Small intestine (tissue), 7 donors: ENCODE measurements around the gene DLG2. TPM values are rescaled to one million over a fixed set of nuclear protein-coding genes. Genes with fewer than 3 reads are reported as not detected.
"Not testable (repeated sequence)": the region's sequence is repeated elsewhere in the genome, so short reads cannot be mapped to it uniquely, and the experiment has no call there.

Experiments
- DNase-seq, 2 donors: peaks; one replicate each; pipeline versions ENCODE4 v3.0.0 to v3.0.0-alpha.2; 2013
- FAIRE-seq: peaks from 2 replicates; lab custom pipeline; 2012; peaks lifted over from hg19 to GRCh38; lab: Jason Lieb, UNC
- H3K27ac ChIP-seq, 3 donors: one replicate each; pipeline ENCODE4 v1.5.1; 2013; ENCODE audit warnings: low read length in 2 of 3, mild to moderate bottlenecking in 2 of 3, control low read depth in 1 of 3, inconsistent platforms in 1 of 3, low read depth in 1 of 3, moderate library complexity in 1 of 3
- H3K27me3 ChIP-seq, 3 donors: one replicate each; pipeline ENCODE4 v1.6.1; 2013; ENCODE audit warnings: low read length in 3 of 3, inconsistent platforms in 1 of 3; ENCODE audit not compliant: control insufficient read depth in 3 of 3, insufficient read depth in 3 of 3
- H3K36me3 ChIP-seq, 3 donors: one replicate each; pipeline ENCODE4 v1.6.1; 2013; ENCODE audit warnings: low read length in 3 of 3, inconsistent platforms in 1 of 3, low read depth in 1 of 3, mild to moderate bottlenecking in 1 of 3, moderate library complexity in 1 of 3; ENCODE audit not compliant: control insufficient read depth in 3 of 3, insufficient read depth in 2 of 3
- H3K4me1 ChIP-seq, 3 donors: one replicate each; pipeline ENCODE4 v1.6.1; 2013; ENCODE audit warnings: low read length in 2 of 3, inconsistent platforms in 1 of 3, low read depth in 1 of 3, mild to moderate bottlenecking in 1 of 3, moderate library complexity in 1 of 3; ENCODE audit not compliant: control insufficient read depth in 3 of 3, insufficient read depth in 2 of 3
- H3K4me3 ChIP-seq, 3 donors: one replicate each; pipeline ENCODE4 v1.5.1; 2013; ENCODE audit warnings: low read length in 3 of 3, control low read depth in 1 of 3, inconsistent platforms in 1 of 3, low read depth in 1 of 3, mild to moderate bottlenecking in 1 of 3, moderate library complexity in 1 of 3
- H3K9me3 ChIP-seq, 2 donors: one replicate each; pipeline ENCODE4 v1.6.1; 2013; ENCODE audit warnings: low read depth in 1 of 2, low read length in 1 of 2; ENCODE audit not compliant: control insufficient read depth in 2 of 2, insufficient read depth in 1 of 2
- whole genome bisulfite sequencing, 3 donors: extraction: QIAGEN DNeasy Blood & Tissue Kit; methylation state at CpG; one replicate each; pipeline ENCODE4 v1.1.7; 2013; 5-methylcytosine and 5-hydroxymethylcytosine counted together
- polyA plus RNA-seq, 4 donors: library from polyadenylated mRNA; stranded (reverse) in 3 of 4; unstranded in 1 of 4; fragments of 200-250 nt in 3 of 4; fragments of 120-200 nt in 1 of 4; gene quantifications; one replicate each; pipeline versions ENCODE4 v1.2.1 to v1.2.3, GENCODE V29; 2013
- donor health status: healthy with polysubstance abuse.
- donor health status: control.
- donor health status: control.
- donor health status: Bipolar disorder and iron deficiency.
- donor health status: healthy.

The DLG2 gene
- polyA plus RNA-seq, 4 donors: 0.22 to 1.6 (median 1.1) TPM

GRCh38 chr11:83427501-83427900 is 2199.6 kb downstream of the DLG2 start:
- Histone ChIP-seq H3K9me3 (peaks cover 0 to 9% of the 10 kb centered on the region in 2 donors), H3K36me3 (no peaks in the 10 kb centered on the region), H3K27me3 (no peaks in the 10 kb centered on the region), H3K27ac (no peak overlapping the region), H3K4me3 (no peak overlapping the region), H3K4me1 (no peaks in the 10 kb centered on the region)
- 66 to 74% (median 66%) methylated on average over 2 of the region's 2 CpGs for WGBS, 3 donors
- FAIRE-seq: no peak
- no peak for DNase-seq

GRCh38 chr11:83425137-83425466 is 2202.0 kb downstream of the DLG2 start:
- Histone ChIP-seq H3K4me3 (no peak overlapping the region), H3K9me3 (peaks cover 0 to 14% of the 10 kb centered on the region in 2 donors), H3K27me3 (no peaks in the 10 kb centered on the region), H3K4me1 (no peaks in the 10 kb centered on the region), H3K36me3 (no peaks in the 10 kb centered on the region), H3K27ac (no peak overlapping the region)
- FAIRE-seq (no peak), DNase-seq (no peak)

- Histone ChIP-seq H3K4me1 (no peaks in the 10 kb centered on the region), H3K27ac (no peak overlapping the region), H3K36me3 (no peaks in the 10 kb centered on the region), H3K9me3 (peaks cover 0 to 14% of the 10 kb centered on the region in 2 donors), H3K4me3 (no peak overlapping the region), H3K27me3 (no peaks in the 10 kb centered on the region)
- 45 to 60% (median 50%) methylated on average over 2 of the region's 2 CpGs for WGBS, 3 donors
- DNase-seq (no peak), FAIRE-seq (no peak)
Observed at GRCh38 chr11:83424376-83425136, 2202.6 kb downstream of the DLG2 start.

- not testable (repeated sequence) for FAIRE-seq
Observed at GRCh38 chr11:83422641-83423040, 2204.5 kb downstream of the DLG2 start.

GRCh38 chr11:83410605-83411565 is 2216.3 kb downstream of the DLG2 start:
- Histone ChIP-seq H3K4me3 (no peak overlapping the region), H3K36me3 (no peaks in the 10 kb centered on the region), H3K27me3 (no peaks in the 10 kb centered on the region), H3K4me1 (no peaks in the 10 kb centered on the region), H3K27ac (no peak overlapping the region), H3K9me3 (peaks cover 0 to 2% of the 10 kb centered on the region in 2 donors)
- DNase-seq (peak in 1 of 2 donors; percentile 10), FAIRE-seq (no peak)
- 54 to 76% (median 73%) methylated on average over 2 of the region's 2 CpGs for WGBS, 3 donors

More at GRCh38 chr11:83422641-83423040, 2204.5 kb downstream of the DLG2 start:
- H3K9me3 ChIP-seq: peaks cover 0 to 14% of the 10 kb centered on the region in 2 donors
- not testable (repeated sequence) for DNase-seq, H3K4me3 ChIP-seq, H3K36me3 ChIP-seq, H3K27ac ChIP-seq, H3K4me1 ChIP-seq, H3K27me3 ChIP-seq
- WGBS, 3 donors: 83 to 87% (median 84%) methylated on average over 5 of the region's 5 CpGs

GRCh38 chr11:83409891-83410290 is 2217.3 kb downstream of the DLG2 start:
- DNase-seq: no peak
- Histone ChIP-seq H3K27ac (no peak overlapping the region), H3K9me3 (peaks cover 0 to 2% of the 10 kb centered on the region in 2 donors), H3K36me3 (no peaks in the 10 kb centered on the region), H3K4me1 (no peaks in the 10 kb centered on the region), H3K4me3 (no peak overlapping the region), H3K27me3 (no peaks in the 10 kb centered on the region)
- WGBS, 3 donors: 73 to 78% (median 75%) methylated on average over 2 of the region's 2 CpGs
- no peak for FAIRE-seq

- no peaks in the 10 kb centered on the region for H3K4me1 ChIP-seq
- peaks cover 0 to 2% of the 10 kb centered on the region in 2 donors for H3K9me3 ChIP-seq
- no peak overlapping the region for H3K4me3 ChIP-seq
- no peaks in the 10 kb centered on the region for H3K36me3 ChIP-seq
- H3K27me3 ChIP-seq: no peaks in the 10 kb centered on the region
- no peak for DNase-seq
- H3K27ac ChIP-seq: no peak overlapping the region
- WGBS, 3 donors: 44 to 81% (median 71%) methylated on average over 1 of the region's 1 CpG
- FAIRE-seq: no peak
Observed at GRCh38 chr11:83409476-83409875, 2217.7 kb downstream of the DLG2 start.

GRCh38 chr11:83408946-83409345 is 2218.2 kb downstream of the DLG2 start:
- H3K27ac ChIP-seq: no peak overlapping the region
- H3K36me3 ChIP-seq: no peaks in the 10 kb centered on the region
- no peak for FAIRE-seq

More at GRCh38 chr11:83408946-83409345, 2218.2 kb downstream of the DLG2 start:
- no peak for DNase-seq
- 48 to 78% (median 64%) methylated on average over 1 of the region's 1 CpG for WGBS, 3 donors
- H3K27me3 ChIP-seq: no peaks in the 10 kb centered on the region
- peaks cover 0 to 2% of the 10 kb centered on the region in 2 donors for H3K9me3 ChIP-seq
- no peak overlapping the region for H3K4me3 ChIP-seq
- H3K4me1 ChIP-seq: no peaks in the 10 kb centered on the region
